Measurements from ENCODE around the gene GTPBP3.
A peak's percentile ranks its signal among the peaks of the same experiment; 100 is the strongest.

GTPBP3 gene

DNA sequence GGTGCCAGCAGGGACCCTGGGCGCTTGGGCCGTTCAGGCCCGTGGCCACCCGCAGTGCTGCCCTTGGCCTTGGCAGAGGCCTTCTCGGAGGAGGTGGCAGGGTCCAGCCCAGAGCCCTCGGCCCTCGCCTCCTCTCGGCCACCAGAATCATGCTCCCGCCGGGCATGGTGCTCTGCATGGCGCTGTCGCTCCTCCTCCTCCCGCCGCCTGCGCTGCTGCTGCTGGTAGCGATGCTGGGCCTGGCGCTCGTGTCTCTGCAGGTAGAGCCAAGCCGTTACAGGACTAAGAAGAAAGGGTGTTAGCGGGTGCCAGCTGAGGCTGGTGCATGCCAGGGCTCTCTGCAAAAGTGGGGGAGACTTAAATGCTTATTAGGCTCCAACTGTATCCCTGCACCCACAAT, 12.2 kb upstream of the GTPBP3 start:
- H3K4me3 ChIP-seq (replicated peaks in 1 of 2; ENCODE audit: low read depth in 2 of 2, low read length in 2 of 2) = no peak overlapping the region
- TF ChIP-seq, protein P1, sequence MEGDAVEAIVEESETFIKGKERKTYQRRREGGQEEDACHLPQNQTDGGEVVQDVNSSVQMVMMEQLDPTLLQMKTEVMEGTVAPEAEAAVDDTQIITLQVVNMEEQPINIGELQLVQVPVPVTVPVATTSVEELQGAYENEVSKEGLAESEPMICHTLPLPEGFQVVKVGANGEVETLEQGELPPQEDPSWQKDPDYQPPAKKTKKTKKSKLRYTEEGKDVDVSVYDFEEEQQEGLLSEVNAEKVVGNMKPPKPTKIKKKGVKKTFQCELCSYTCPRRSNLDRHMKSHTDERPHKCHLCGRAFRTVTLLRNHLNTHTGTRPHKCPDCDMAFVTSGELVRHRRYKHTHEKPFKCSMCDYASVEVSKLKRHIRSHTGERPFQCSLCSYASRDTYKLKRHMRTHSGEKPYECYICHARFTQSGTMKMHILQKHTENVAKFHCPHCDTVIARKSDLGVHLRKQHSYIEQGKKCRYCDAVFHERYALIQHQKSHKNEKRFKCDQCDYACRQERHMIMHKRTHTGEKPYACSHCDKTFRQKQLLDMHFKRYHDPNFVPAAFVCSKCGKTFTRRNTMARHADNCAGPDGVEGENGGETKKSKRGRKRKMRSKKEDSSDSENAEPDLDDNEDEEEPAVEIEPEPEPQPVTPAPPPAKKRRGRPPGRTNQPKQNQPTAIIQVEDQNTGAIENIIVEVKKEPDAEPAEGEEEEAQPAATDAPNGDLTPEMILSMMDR (IDR thresholded peaks at IDR 0.05; ENCODE audit: low read depth, low read length) = no peak
- no peak for DNase-seq (ENCODE audit: low read depth in 2 of 2)

DNA sequence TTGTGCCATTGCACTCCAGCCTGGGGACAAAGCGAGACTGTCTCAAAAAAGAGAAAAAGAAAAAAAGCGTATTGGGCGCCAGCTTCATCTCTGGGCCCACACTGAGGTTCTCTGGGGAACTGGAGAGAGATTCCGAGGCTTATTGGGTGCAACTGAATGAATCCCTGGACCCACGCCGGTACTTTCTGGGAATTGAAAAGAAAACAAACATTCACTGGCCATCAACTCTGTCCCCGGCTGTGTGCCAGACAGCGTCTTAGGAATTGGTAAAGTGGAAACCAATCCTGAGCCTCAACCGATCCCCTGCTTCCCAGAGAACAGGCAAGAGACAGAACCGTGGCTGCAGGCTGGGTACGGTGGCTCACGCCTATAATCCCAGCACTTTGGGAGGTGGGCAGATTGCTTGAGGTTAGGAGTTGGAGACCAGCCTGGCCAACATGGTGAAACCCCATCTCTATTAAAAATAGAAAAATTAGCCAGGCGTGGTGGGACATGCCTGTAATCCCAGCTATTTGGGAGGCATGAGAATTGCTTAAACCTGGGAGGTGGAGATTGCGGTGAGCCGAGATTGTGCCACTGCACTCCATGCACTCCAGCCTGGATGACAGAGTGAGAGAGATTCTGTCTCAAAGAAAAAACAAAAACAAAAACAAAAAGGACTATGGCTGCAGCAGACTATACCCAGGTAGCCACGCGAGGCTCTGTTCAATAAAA, 11.3 kb upstream of the GTPBP3 start:
- TF ChIP-seq, protein P1 (IDR thresholded peaks at IDR 0.05; ENCODE audit: low read depth, low read length) = no peak
- DNase-seq (ENCODE audit: low read depth in 2 of 2) = no peak
- H3K4me3 ChIP-seq (replicated peaks in 1 of 2; ENCODE audit: low read depth in 2 of 2, low read length in 2 of 2) = no peak overlapping the region

DNA sequence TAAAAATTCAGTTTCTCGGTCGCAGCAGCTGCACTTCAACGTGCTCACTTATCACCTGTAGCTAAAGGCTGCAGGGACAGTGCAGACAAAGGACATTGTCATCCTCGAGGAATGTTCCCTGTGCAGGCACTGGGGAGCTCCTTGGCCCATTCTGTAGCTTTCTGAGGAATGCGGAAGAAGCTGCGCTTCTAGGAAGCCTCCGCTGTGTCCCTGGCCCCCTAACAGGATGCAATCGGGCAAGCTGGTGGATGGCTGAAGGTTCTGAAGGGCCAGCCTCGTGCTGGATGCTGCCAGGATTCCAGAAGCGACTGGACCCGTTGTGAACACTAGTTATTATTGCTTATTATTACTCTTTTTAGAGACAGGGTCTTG, 10.8 kb upstream of the GTPBP3 start:
- TF ChIP-seq, protein P1 (IDR thresholded peaks at IDR 0.05; ENCODE audit: low read depth, low read length) = no peak
- no peak for DNase-seq (ENCODE audit: low read depth in 2 of 2)

DNA sequence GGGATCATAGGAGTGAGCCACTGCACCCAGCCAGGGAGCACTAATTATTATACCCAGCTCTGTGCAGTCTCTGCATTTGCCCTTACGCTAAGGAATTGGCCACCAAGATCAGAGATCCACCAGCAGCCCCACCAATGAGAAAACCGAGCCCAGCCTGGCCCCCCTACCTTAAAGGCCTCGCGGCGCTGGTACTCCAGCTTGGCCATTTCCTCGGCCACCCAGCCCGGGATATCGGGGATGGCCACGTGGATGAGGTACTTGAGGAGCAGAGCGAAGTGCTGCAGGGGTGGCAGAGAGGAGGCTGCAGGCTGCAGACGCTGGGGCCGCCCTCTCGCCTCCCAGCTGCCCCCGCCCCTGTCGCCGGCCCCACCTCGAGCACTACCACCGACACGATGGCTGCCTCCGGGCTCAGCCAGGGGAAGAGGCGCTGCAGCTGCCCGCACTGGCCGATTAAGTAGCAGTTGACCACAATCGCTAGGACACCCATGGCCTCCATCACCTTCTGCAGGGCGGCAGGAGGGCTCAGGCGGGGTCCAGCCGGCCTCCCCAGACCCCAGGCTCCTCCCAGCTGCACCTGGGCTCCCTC, 10.2 kb upstream of the GTPBP3 start:
- no peak for DNase-seq (ENCODE audit: low read depth in 2 of 2)
- H3K4me3 ChIP-seq (replicated peaks in 1 of 2; ENCODE audit: low read depth in 2 of 2, low read length in 2 of 2) = no peak overlapping the region
- TF ChIP-seq, protein P1 (IDR thresholded peaks at IDR 0.05; ENCODE audit: low read depth, low read length) = no peak

More for the DNA sequence above, 10.8 kb upstream of the GTPBP3 start:
- no peak overlapping the region for H3K4me3 ChIP-seq (replicated peaks in 1 of 2; ENCODE audit: low read depth in 2 of 2, low read length in 2 of 2)

DNA sequence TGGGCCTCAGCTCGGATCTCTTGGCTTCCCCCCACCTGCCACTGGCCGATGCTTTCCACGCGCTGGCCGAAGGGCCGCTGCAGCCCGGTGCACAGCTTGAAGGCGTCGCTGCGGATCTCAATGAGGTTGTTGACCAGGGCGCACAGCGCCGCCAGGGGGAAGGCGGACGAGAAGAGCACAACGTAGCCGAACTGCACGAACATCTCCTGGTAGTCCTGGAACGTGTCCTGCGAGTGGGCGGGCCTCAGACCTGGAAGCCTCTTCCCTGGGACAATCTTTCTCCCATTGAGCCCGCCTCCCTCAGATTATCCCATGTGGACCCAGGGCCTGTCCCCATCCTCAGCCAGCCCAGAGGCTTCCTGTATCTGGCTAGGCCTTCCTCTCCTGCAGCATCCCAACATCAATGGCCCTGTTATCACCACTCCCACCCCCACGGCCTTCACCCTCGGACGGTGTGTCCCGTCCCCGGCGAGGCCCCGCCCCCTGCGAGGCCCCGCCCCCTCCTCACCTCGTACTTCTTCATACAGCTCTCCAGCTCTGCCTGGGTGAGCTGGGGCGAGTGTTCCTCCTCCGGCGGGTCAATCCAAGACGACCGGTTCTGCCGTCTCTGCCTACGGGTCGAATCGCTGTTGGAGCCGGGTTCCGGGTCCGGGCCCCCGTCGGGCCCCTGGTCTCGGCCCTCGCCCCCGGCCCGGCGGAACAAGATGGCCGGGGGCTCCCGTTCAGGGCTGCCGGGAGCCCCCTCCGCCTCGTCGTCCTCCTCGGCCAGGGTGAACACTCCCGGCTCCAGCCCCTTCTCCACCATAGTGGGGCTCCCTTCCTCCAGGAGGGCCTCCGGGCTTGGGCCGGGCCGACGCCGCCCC, 9.5 kb upstream of the GTPBP3 start:
- TF ChIP-seq, protein P1 (IDR thresholded peaks at IDR 0.05; ENCODE audit: low read depth, low read length) = no peak
- DNase-seq (ENCODE audit: low read depth in 2 of 2) = peak in 1 of 2 donors; percentile 68

DNA sequence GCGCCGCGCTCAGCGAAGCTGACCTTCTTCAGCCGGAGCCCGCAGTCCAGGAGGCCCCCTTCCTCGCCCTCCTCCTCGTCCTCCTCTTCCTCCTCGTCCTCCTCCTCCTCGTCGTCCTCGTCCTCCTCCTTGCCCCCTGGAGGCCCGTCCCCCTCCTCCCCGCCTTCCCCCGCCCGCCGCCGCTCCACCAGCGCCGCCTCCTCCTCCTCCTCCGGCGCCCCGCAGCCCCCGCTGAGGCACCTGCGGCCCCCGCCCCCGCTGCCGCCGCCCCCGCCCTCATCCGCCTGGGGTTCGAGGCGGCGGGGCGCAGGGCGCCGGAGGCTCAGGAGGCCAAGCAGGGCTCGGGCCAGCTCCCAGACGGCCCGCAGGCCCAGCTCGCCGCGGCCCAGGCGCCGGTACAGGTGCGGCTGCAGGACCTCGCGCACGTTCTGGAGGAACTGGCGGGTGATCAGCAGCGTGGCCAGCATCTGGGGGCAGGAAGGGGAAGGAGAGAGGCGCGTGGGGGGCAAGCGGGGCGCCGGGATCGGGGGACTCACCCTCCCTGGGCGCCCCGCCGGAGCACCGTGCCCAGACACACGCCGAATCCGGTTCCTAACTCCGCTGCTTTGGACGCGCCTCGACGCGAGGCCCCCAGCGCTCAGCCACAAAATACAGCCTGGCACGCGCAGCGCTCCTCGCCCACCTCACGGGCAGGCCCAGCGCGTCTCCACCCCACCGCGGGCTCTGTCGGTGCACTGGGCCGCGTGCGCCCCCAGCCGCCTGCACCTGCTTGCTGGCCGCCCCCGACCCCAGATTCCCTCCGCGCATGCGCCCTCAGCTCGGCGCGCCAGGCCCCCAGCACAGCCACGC, 8.6 kb upstream of the GTPBP3 start:
- TF ChIP-seq, protein P1 (IDR thresholded peaks at IDR 0.05; ENCODE audit: low read depth, low read length) = no peak
- DNase-seq (ENCODE audit: low read depth in 2 of 2) = no peak
- H3K4me3 ChIP-seq (replicated peaks in 1 of 2; ENCODE audit: low read depth in 2 of 2, low read length in 2 of 2) = no peak overlapping the region

More for the DNA sequence above, 9.5 kb upstream of the GTPBP3 start:
- H3K4me3 ChIP-seq (replicated peaks in 1 of 2; ENCODE audit: low read depth in 2 of 2, low read length in 2 of 2) = no peak overlapping the region
